ENCODE results near the gene PDIA2. TPM values are rescaled to one million over a fixed set of nuclear protein-coding genes. Genes with fewer than 3 reads are reported as not detected.

Gene PDIA2
- total RNA-seq, 1 donor from 2014 or later, result not detected

DNA sequence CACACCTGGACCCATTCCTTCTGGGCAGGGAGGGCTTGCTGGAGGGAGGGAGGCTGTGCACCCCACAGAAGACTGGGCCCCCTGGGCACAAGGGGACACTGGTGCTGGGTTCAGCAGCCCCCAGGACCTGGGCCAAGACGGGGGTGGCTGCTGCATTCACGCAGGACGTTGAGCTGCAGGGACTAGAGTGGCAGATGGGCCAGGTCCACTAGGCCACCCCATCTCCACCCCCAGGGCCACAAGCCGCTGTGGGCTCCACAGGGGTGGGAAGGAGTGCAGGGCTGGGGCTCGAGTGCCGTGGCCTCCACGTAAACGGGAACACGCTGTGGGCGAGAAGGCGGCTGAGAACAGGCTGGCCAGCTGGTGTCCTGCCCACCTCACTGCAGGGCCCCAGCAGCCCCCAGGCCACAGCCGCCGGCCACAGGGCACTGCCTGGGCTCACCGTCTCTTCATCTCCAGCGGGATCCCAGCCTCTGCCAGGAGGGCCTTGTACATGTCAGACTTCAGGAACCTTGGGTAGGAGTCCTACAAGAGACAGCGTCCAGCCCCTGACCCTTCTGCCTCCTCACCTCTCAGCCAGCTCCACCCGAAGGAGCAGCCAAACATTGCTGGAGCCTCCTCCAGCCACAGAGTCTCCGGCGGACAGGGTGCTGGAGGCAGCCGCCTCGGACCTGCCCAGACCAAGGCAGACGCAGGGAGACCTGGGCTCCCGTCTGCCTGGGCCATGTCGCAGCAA, 13.7 kb upstream of the PDIA2 start:
- DNase-seq (ENCODE audit: low read depth), result no peak
- peaks cover 40% of the 10 kb centered on the region for H3K27me3 ChIP-seq (ENCODE audit: control insufficient read depth, insufficient read depth, low read length)
- TF ChIP-seq, protein P1, sequence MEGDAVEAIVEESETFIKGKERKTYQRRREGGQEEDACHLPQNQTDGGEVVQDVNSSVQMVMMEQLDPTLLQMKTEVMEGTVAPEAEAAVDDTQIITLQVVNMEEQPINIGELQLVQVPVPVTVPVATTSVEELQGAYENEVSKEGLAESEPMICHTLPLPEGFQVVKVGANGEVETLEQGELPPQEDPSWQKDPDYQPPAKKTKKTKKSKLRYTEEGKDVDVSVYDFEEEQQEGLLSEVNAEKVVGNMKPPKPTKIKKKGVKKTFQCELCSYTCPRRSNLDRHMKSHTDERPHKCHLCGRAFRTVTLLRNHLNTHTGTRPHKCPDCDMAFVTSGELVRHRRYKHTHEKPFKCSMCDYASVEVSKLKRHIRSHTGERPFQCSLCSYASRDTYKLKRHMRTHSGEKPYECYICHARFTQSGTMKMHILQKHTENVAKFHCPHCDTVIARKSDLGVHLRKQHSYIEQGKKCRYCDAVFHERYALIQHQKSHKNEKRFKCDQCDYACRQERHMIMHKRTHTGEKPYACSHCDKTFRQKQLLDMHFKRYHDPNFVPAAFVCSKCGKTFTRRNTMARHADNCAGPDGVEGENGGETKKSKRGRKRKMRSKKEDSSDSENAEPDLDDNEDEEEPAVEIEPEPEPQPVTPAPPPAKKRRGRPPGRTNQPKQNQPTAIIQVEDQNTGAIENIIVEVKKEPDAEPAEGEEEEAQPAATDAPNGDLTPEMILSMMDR (IDR thresholded peaks at IDR 0.05; ENCODE audit: insufficient read depth, low read length, poor library complexity, severe bottlenecking), result no peak
- H3K36me3 ChIP-seq (ENCODE audit: control insufficient read depth, insufficient read depth, low read length), result no peaks in the 10 kb centered on the region
- no peak overlapping the region for H3K4me3 ChIP-seq (ENCODE audit: low read depth, low read length)

DNA sequence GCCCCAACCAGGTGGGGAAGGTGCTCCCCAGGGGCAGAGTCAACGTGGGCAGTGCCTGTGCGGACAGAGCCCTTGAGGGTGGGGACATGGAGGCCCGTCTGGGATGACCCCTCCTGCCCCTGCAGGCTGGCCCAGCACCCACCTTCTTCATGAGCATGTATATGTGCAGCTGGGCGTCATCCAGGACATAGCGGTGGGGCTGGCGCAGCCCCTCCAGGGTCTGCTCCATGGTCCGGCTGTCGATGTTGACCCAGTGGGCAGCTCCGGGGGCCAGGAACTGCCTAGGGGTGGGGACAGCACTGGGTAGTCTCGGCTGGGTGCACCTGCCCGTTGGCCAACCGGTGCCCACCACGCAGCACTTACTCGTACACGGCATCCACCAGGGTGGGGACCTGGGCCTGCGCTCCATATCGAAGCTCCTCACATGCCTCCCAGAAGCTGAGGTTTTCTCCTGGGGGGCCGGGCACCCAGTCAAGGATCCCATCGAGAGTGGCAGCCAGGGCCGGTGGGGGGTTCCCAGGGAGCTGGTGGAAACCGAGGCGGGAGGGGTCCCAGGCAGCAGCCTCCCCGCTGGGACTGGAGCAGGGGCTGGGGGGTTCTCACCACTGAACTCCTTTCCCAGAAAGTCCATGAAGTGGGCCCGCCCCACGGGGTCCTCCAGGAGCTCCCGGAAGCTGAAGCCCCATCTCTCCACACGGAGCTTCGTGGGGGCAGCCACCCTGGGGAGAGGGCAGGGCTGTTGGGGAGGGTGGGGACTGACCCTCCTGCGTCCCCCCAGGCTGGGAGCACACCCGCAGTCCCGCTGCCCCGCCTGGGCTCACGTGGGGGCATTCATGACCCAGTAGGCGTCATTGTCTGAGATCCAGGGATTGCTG, 12.3 kb upstream of the PDIA2 start:
- Histone ChIP-seq H3K36me3 (ENCODE audit: control insufficient read depth, insufficient read depth, low read length) (no peaks in the 10 kb centered on the region), H3K27me3 (ENCODE audit: control insufficient read depth, insufficient read depth, low read length) (peaks cover 53% of the 10 kb centered on the region), H3K4me3 (ENCODE audit: low read depth, low read length) (no peak overlapping the region)
- no peak for DNase-seq (ENCODE audit: low read depth)
- TF ChIP-seq, protein P1 (IDR thresholded peaks at IDR 0.05; ENCODE audit: insufficient read depth, low read length, poor library complexity, severe bottlenecking), result no peak

DNA sequence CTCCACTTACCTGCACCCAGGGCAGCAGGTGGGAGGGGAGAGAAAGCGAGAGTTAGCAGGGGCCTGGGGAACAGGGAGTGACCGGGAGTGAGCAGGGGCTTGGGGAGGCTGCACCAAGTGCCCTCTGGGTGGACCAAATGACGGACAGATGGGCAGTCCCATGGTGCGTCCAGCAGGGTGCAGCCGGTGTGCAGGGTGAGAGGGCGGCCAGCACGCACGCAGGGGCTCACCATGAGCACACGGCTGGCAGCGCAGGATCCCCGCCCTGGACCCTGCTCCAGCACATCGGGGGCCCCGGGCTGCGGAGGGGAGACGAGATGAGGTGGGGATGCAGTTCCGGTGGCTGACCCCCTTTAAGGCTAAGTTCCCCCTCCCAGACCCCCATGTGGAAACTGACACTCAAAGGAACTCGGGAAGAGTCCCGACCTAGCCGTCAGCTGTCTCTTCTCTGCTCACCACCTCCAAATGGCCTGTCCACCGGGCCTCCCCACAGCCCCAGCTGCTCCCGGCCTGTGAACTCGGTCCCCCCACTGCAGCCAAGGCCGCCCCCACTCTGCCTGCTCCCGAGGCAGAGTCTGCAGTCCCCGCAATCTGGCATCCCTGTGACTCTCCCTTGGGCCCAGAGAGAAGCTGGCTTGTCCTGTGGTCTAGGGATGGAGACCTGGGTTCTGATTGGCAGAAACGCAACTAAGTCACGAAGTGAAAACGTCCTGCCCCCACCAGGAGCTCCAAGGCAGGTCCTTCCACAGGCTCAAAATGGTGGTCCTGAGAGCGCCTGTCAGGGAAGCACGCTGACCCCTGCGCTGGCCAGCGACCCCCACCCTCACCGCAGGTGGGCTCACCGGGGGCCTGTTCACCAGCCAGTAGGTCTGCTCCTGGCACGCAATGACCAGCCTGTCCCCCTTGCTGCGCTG, 10.1 kb upstream of the PDIA2 start:
- TF ChIP-seq, protein P1 (IDR thresholded peaks at IDR 0.05; ENCODE audit: insufficient read depth, low read length, poor library complexity, severe bottlenecking), result peak; percentile 20
- peaks cover 60% of the 10 kb centered on the region for H3K27me3 ChIP-seq (ENCODE audit: control insufficient read depth, insufficient read depth, low read length)
- DNase-seq (ENCODE audit: low read depth), result no peak
- no peaks in the 10 kb centered on the region for H3K36me3 ChIP-seq (ENCODE audit: control insufficient read depth, insufficient read depth, low read length)
- no peak overlapping the region for H3K4me3 ChIP-seq (ENCODE audit: low read depth, low read length)

DNA sequence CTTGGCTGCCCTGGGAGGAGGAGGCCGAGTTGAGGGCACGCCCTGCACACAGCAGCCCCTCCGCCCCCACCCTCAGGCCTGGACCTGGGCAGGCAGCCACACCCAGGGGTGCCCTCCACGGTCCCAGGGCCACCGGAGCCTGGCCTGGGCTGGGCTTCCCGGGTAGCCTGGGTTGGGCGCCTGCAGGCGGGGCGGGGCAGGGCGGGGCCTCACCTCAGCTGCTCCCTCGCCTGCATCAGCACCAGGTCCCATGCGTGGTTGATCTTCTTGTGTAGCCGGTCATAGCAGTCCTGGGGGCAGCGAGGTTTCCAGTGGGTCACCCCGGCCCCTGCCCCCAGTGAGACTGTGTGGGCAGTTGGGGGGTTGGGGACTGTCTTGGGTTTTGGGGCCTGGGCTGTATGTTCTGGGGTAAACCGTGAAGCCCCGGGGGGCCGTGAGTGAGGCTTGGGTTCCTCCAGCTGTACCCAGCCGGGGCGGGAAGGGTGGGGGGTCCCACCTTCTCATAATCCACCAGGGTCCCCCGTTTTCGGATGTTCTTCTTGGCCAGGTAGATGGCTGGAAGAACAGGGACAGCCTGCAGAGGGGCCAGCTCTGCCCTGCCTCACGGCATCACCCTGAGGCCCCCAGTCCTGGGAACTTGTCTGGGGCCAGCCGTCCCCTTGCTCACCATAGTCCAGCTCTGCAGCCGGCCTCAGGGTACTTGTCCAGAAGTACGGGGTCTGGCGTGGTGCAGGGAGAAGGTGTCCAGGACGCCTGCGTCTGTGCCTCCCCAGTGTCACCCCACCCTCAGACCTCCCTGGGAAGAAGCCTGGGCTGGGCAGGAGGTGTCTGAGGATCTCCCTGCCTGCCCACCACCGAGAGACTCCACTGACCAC, 9.2 kb upstream of the PDIA2 start:
- Histone ChIP-seq H3K4me3 (ENCODE audit: low read depth, low read length) (no peak overlapping the region), H3K27me3 (ENCODE audit: control insufficient read depth, insufficient read depth, low read length) (peaks cover 60% of the 10 kb centered on the region), H3K36me3 (ENCODE audit: control insufficient read depth, insufficient read depth, low read length) (no peaks in the 10 kb centered on the region)
- DNase-seq (ENCODE audit: low read depth), result no peak
- TF ChIP-seq, protein P1 (IDR thresholded peaks at IDR 0.05; ENCODE audit: insufficient read depth, low read length, poor library complexity, severe bottlenecking), result no peak

Data from kidney epithelial cell (primary cell).